K562 (cell line): ENCODE data around the gene FANCC. TPM values are rescaled to one million over a fixed set of nuclear protein-coding genes. Genes with fewer than 3 reads are reported as not detected.

ENCODE experiments used
- DPF2 ChIP-seq: fragments of 450-650 bp; IDR thresholded peaks from 2 replicates; pipeline ENCODE4 v1.6.1; 2016
- EZH2 ChIP-seq: IDR thresholded peaks from 2 replicates; pipeline ENCODE4 v1.6.1; 2012; ENCODE audit warnings: low read depth, mild to moderate bottlenecking, inconsistent platforms, low read length, borderline replicate concordance
- HLTF ChIP-seq: fragments of 450-650 bp; IDR thresholded peaks from 2 replicates; pipeline ENCODE4 v1.6.1; 2016
- MBD2 ChIP-seq: sonication (generic); IDR thresholded peaks from 2 replicates; pipeline ENCODE4 v1.6.1; 2016; ENCODE audit warnings: low read depth, borderline replicate concordance
- MCM5 ChIP-seq: fragments of 450-650 bp; IDR thresholded peaks from 2 replicates; pipeline ENCODE4 v1.6.1; 2016; ENCODE audit warnings: low read depth
- PHB ChIP-seq: fragments of 250-450 bp; sonication (Bioruptor Pico); IDR thresholded peaks from 2 replicates; pipeline ENCODE4 v1.5.0; 2021
- PTRF ChIP-seq: fragments of 450-650 bp; IDR thresholded peaks from 2 replicates; pipeline ENCODE4 v1.6.1; 2016; ENCODE audit warnings: mild to moderate bottlenecking, missing genetic modification characterization, missing compliant biosample characterization
- TAF9B ChIP-seq: fragments of 450-650 bp; IDR thresholded peaks from 2 replicates; pipeline ENCODE4 v1.6.1; 2018; ENCODE audit warnings: mild to moderate bottlenecking; ENCODE audit not compliant: partially characterized antibody
- ZNF239 ChIP-seq: fragments of 250-450 bp; sonication (Bioruptor Pico); IDR thresholded peaks from 2 replicates; pipeline ENCODE4 v1.4.0; 2020; ENCODE audit warnings: mild to moderate bottlenecking
- ZNF253 ChIP-seq: fragments of 250-450 bp; sonication (Bioruptor Pico); conservative IDR thresholded peaks from 2 replicates; pipeline ENCODE4 v1.6.1; 2021; ENCODE audit warnings: mild to moderate bottlenecking
- polyA plus RNA-seq, 8 experiments: library from polyadenylated mRNA; depleted of rRNA in 4 of 8; stranded (reverse) in 5 of 8; unstranded in 3 of 8; fragments of >200 nt; fragmentation: Nextera tagmentation in 2 of 8; fragmentation: Illumina TruSeq in 1 of 8; extraction: Ambion mirVana in 2 of 8; extraction: Trizol in 1 of 8; gene quantifications; 2 replicates each; pipeline versions ENCODE4 v1.2.1 to v1.2.3, GENCODE V29; 2011 to 2014; ENCODE audit warnings: inconsistent platforms in 1 of 8, missing spikeins in 1 of 8
- total RNA-seq, 7 experiments: library from RNA; depleted of rRNA in 6 of 7; stranded (reverse); fragments of >200 nt in 6 of 7; fragmentation: Illumina TruSeq in 2 of 7; extraction: Trizol in 2 of 7; gene quantifications; 2 replicates each; pipeline versions ENCODE4 v1.2.1 to v1.2.3, GENCODE V29; 2011 to 2021; ENCODE audit warnings: low replicate concordance in 1 of 7
- TF ChIP-seq, protein P1 (sequence below): fragments of 450-650 bp; IDR thresholded peaks from 2 replicates; pipeline ENCODE4 v1.7.1; 2018; ENCODE audit warnings: mild to moderate bottlenecking, low read depth; ENCODE audit not compliant: partially characterized antibody
- TF ChIP-seq, protein P2 (sequence below): fragments of 250-450 bp; sonication (Bioruptor Pico); IDR thresholded peaks from 2 replicates; pipeline ENCODE4 v1.6.1; 2021; ENCODE audit warnings: mild to moderate bottlenecking
- TF ChIP-seq, protein P3 (sequence below): sonication (generic); formaldehyde crosslinking; IDR thresholded peaks from 2 replicates; pipeline ENCODE4 v1.8.1; 2023; ENCODE audit warnings: mild to moderate bottlenecking, missing genetic modification reagents
- TF ChIP-seq, protein P4 (sequence below), 3 experiments: IDR thresholded peaks in 2 of 3; conservative IDR thresholded peaks in 1 of 3; 2 replicates each; pipeline ENCODE4 v1.5.1; 2011 to 2012; ENCODE audit warnings: low read length in 3 of 3, mild to moderate bottlenecking in 3 of 3, control low read depth in 2 of 3, improper control_type of control experiment in 1 of 3, inconsistent platforms in 1 of 3, low read depth in 1 of 3, mixed read lengths in 1 of 3, moderate library complexity in 1 of 3; ENCODE audit not compliant: insufficient read depth in 2 of 3
- TF ChIP-seq, protein P5 (sequence below): fragments of 450-650 bp; IDR thresholded peaks from 2 replicates; pipeline ENCODE4 v1.6.1; 2016; ENCODE audit warnings: mild to moderate bottlenecking
- TF ChIP-seq, protein P6 (sequence below): fragments of 250-450 bp; sonication (Bioruptor Pico); IDR thresholded peaks from 2 replicates; pipeline ENCODE4 v1.4.0; 2020

The FANCC gene
- total and polyA plus RNA-seq, 9 of the 15 experiments (the other 6 are each of a cell fraction or from before 2014, with no cell fraction given), result 4.6 to 18.4 (median 14.2) TPM

DNA sequence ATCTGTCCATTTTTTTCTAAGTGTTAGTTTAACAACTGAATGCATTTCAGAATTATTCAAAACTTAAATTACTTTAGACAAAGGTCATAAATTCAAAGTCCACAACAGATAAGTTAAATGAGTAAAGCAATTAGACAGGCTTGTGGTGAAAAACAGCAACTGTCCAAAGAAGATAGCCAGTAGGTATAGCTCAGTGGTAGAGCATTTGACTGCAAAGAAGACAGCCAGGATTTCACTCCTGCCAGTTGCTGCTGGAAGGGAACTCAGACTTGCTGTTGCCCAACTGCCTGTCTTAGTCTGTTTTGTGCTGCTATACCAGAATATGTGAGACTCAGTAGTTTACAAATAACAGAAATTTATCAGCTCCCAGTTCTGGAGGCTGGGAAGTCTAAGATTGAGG, 10.0 kb downstream of the FANCC start (continued):
- TF ChIP-seq, protein P1, sequence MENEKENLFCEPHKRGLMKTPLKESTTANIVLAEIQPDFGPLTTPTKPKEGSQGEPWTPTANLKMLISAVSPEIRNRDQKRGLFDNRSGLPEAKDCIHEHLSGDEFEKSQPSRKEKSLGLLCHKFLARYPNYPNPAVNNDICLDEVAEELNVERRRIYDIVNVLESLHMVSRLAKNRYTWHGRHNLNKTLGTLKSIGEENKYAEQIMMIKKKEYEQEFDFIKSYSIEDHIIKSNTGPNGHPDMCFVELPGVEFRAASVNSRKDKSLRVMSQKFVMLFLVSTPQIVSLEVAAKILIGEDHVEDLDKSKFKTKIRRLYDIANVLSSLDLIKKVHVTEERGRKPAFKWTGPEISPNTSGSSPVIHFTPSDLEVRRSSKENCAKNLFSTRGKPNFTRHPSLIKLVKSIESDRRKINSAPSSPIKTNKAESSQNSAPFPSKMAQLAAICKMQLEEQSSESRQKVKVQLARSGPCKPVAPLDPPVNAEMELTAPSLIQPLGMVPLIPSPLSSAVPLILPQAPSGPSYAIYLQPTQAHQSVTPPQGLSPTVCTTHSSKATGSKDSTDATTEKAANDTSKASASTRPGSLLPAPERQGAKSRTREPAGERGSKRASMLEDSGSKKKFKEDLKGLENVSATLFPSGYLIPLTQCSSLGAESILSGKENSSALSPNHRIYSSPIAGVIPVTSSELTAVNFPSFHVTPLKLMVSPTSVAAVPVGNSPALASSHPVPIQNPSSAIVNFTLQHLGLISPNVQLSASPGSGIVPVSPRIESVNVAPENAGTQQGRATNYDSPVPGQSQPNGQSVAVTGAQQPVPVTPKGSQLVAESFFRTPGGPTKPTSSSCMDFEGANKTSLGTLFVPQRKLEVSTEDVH, result no peak
- TF ChIP-seq ZNF253 (CRISPR knock-in tag) (no peak), PTRF (tag) (no peak), MBD2 (no peak), DPF2 (peak; percentile 66; the same call in 1 of the 2 replicates), PHB (no peak), EZH2 (no peak), ZNF239 (CRISPR knock-in tag) (no peak), MCM5 (no peak), HLTF (no peak), TAF9B (no peak)
- TF ChIP-seq, protein P2, sequence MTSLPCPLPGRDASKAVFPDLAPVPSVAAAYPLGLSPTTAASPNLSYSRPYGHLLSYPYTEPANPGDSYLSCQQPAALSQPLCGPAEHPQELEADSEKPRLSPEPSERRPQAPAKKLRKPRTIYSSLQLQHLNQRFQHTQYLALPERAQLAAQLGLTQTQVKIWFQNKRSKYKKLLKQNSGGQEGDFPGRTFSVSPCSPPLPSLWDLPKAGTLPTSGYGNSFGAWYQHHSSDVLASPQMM (CRISPR knock-in tag), result no peak
- TF ChIP-seq, protein P3, sequence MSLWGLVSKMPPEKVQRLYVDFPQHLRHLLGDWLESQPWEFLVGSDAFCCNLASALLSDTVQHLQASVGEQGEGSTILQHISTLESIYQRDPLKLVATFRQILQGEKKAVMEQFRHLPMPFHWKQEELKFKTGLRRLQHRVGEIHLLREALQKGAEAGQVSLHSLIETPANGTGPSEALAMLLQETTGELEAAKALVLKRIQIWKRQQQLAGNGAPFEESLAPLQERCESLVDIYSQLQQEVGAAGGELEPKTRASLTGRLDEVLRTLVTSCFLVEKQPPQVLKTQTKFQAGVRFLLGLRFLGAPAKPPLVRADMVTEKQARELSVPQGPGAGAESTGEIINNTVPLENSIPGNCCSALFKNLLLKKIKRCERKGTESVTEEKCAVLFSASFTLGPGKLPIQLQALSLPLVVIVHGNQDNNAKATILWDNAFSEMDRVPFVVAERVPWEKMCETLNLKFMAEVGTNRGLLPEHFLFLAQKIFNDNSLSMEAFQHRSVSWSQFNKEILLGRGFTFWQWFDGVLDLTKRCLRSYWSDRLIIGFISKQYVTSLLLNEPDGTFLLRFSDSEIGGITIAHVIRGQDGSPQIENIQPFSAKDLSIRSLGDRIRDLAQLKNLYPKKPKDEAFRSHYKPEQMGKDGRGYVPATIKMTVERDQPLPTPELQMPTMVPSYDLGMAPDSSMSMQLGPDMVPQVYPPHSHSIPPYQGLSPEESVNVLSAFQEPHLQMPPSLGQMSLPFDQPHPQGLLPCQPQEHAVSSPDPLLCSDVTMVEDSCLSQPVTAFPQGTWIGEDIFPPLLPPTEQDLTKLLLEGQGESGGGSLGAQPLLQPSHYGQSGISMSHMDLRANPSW (CRISPR knock-in tag), result no peak
- TF ChIP-seq, protein P4, sequence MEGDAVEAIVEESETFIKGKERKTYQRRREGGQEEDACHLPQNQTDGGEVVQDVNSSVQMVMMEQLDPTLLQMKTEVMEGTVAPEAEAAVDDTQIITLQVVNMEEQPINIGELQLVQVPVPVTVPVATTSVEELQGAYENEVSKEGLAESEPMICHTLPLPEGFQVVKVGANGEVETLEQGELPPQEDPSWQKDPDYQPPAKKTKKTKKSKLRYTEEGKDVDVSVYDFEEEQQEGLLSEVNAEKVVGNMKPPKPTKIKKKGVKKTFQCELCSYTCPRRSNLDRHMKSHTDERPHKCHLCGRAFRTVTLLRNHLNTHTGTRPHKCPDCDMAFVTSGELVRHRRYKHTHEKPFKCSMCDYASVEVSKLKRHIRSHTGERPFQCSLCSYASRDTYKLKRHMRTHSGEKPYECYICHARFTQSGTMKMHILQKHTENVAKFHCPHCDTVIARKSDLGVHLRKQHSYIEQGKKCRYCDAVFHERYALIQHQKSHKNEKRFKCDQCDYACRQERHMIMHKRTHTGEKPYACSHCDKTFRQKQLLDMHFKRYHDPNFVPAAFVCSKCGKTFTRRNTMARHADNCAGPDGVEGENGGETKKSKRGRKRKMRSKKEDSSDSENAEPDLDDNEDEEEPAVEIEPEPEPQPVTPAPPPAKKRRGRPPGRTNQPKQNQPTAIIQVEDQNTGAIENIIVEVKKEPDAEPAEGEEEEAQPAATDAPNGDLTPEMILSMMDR (IDR thresholded peaks at IDR 0.05 in 2 of 3, conservative IDR thresholded peaks at IDR 0.05 in 1 of 3; ENCODE audit: insufficient read depth in 2 of 3, low read depth in 1 of 3, low read length in 3 of 3), result no peak
- TF ChIP-seq, protein P5, sequence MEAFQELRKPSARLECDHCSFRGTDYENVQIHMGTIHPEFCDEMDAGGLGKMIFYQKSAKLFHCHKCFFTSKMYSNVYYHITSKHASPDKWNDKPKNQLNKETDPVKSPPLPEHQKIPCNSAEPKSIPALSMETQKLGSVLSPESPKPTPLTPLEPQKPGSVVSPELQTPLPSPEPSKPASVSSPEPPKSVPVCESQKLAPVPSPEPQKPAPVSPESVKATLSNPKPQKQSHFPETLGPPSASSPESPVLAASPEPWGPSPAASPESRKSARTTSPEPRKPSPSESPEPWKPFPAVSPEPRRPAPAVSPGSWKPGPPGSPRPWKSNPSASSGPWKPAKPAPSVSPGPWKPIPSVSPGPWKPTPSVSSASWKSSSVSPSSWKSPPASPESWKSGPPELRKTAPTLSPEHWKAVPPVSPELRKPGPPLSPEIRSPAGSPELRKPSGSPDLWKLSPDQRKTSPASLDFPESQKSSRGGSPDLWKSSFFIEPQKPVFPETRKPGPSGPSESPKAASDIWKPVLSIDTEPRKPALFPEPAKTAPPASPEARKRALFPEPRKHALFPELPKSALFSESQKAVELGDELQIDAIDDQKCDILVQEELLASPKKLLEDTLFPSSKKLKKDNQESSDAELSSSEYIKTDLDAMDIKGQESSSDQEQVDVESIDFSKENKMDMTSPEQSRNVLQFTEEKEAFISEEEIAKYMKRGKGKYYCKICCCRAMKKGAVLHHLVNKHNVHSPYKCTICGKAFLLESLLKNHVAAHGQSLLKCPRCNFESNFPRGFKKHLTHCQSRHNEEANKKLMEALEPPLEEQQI, result no peak
- TF ChIP-seq, protein P6, sequence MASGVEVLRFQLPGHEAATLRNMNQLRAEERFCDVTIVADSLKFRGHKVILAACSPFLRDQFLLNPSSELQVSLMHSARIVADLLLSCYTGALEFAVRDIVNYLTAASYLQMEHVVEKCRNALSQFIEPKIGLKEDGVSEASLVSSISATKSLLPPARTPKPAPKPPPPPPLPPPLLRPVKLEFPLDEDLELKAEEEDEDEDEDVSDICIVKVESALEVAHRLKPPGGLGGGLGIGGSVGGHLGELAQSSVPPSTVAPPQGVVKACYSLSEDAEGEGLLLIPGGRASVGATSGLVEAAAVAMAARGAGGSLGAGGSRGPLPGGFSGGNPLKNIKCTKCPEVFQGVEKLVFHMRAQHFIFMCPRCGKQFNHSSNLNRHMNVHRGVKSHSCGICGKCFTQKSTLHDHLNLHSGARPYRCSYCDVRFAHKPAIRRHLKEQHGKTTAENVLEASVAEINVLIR (CRISPR knock-in tag), result no peak
